Germinal center (tissue), 1 donor: ENCODE data around the gene UPK1A.
"Not testable (repeated sequence)": the region's sequence is repeated elsewhere in the genome, so short reads cannot be mapped to it uniquely, and the experiment has no call there.

Experiments used
- DNase-seq: peaks from one replicate; pipeline ENCODE4 v3.0.0; 2012; ENCODE audit warnings: mixed read lengths, low spot score

UPK1A gene

GRCh38 chr19:35691106-35691505 is 24.8 kb downstream of the UPK1A start:
- DNase-seq, result not testable (repeated sequence)

- no peak for DNase-seq
Measured at GRCh38 chr19:35692010-35692409, 25.7 kb downstream of the UPK1A start.

GRCh38 chr19:35693422-35693821 is 27.1 kb downstream of the UPK1A start:
- DNase-seq, result no peak

GRCh38 chr19:35693835-35694599 is 27.7 kb downstream of the UPK1A start:
- DNase-seq, result peak; percentile 86

- DNase-seq, result no peak
Measured at GRCh38 chr19:35695895-35696422, 29.6 kb downstream of the UPK1A start.

GRCh38 chr19:35696835-35697234 is 30.5 kb downstream of the UPK1A start:
- DNase-seq, result no peak

GRCh38 chr19:35702223-35703012 is 36.1 kb downstream of the UPK1A start:
- DNase-seq, result peak; percentile 97

- no peak for DNase-seq
Measured at GRCh38 chr19:35703343-35703742, 37.0 kb downstream of the UPK1A start.

GRCh38 chr19:35704218-35704617 is 37.9 kb downstream of the UPK1A start, which contains the start of gene ZBTB32:
Gene ZBTB32 (plus strand): TSS chr19:35704558. CDS start chr19:35714627, 10,069 bp downstream.
- DNase-seq, result peak; percentile 30

- DNase-seq, result no peak
Measured at GRCh38 chr19:35708391-35708790, 42.1 kb downstream of the UPK1A start.

- DNase-seq, result peak; percentile 64
Measured at GRCh38 chr19:35710784-35711723, 44.7 kb downstream of the UPK1A start.

GRCh38 chr19:35712567-35713505 is 46.5 kb downstream of the UPK1A start:
- DNase-seq, result no peak

- no peak for DNase-seq
Measured at GRCh38 chr19:35713506-35713850, 47.2 kb downstream of the UPK1A start.

- no peak for DNase-seq
Measured at GRCh38 chr19:35713904-35714495, 47.7 kb downstream of the UPK1A start.

- DNase-seq, result peak; percentile 32
Measured at GRCh38 chr19:35714601-35715354, 48.5 kb downstream of the UPK1A start.

- DNase-seq, result no peak
Measured at GRCh38 chr19:35715355-35715809, 49.1 kb downstream of the UPK1A start.

GRCh38 chr19:35715981-35716800 is 49.9 kb downstream of the UPK1A start:
- DNase-seq, result no peak

GRCh38 chr19:35716801-35717664 is 50.7 kb downstream of the UPK1A start:
- DNase-seq, result peak; percentile 99
